HAP-1 (cell line): ENCODE results near the gene LMBR1.
"Not testable (repeated sequence)": the region's sequence is repeated elsewhere in the genome, so short reads cannot be mapped to it uniquely, and the experiment has no call there.

Experiments
- DNase-seq, 2 experiments: peaks; one replicate each; pipeline ENCODE4 v3.0.0-alpha.2; 2016 to 2020; ENCODE audit warnings: low spot score in 2 of 2
- H3K27me3 ChIP-seq: fragments of 250-450 bp; sonication (Bioruptor Pico); 2 replicates; pipeline ENCODE4 v1.5.1; 2020; ENCODE audit warnings: low read depth, mild to moderate bottlenecking, moderate library complexity
- H3K36me3 ChIP-seq: fragments of 250-450 bp; sonication (Bioruptor Pico); replicated peaks from 2 replicates; pipeline ENCODE4 v1.5.1; 2020; ENCODE audit warnings: mild to moderate bottlenecking
- H3K4me1 ChIP-seq: fragments of 250-450 bp; sonication (Bioruptor Pico); 2 replicates; pipeline ENCODE4 v1.5.1; 2020; ENCODE audit warnings: mild to moderate bottlenecking
- H3K4me3 ChIP-seq: fragments of 250-450 bp; sonication (Bioruptor Pico); 2 replicates; pipeline ENCODE4 v1.5.1; 2020; ENCODE audit warnings: mild to moderate bottlenecking, moderate library complexity
- H3K9me3 ChIP-seq: fragments of 250-450 bp; sonication (Bioruptor Pico); 2 replicates; pipeline ENCODE4 v1.5.1; 2020; ENCODE audit warnings: mild to moderate bottlenecking, moderate library complexity
- in situ Hi-C: fragments of 300-500 bp; cut with MboI; formaldehyde crosslinking; loops from 3 replicates; pipeline ENCODE4 v1.14.3; 2020; ENCODE audit warnings: low sequenced_read_pairs, inconsistent platforms, mixed read lengths

LMBR1 gene

DNA sequence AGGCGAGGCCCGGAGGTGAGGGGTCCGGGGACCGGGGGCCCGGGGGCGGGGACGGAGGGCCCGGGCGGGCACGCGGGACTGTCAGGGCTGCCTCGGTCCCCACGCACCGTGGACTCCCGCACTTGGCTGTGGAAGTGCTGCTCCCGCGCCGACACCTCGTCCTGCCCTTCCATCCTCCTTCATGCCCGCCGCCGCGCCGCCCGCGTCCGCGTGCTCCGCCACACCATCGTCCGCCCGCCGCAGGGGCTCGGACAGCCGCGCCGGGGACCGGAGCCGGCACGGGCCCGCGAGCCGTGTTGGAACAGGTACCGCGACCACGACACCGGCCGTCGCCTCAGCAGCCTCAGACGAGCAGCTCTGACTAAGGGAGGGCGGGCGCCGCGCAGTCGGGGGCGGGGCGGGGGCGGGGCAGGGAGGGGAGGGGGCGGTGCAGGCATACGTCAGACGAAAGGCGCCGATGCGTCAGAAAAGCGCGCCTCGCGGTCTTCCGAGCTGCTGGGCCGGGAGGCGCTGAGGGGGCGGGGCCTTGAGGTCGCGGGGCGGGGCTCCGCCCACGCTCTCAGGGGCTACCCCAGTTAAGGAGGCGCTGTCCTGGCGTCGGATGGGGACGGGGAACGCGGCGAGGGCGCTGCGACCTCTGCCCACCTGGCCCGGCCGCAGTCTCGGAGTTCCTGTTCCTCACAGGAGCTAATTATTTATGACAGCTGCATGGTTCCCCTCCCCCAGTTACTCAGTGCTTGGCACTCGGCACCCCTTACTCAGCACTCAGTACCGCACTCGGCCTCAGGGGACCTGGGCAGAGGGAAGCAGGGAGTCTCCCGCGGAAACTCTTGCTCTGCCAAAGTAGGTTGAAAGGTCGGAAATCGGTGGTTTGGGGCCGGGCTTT, at the start of gene LMBR1:
Gene LMBR1, minus strand, starts transcription at position 363 of the 886 bp plus-strand sequence. Its CDS starts 190 bp downstream, at position 173.
- in situ Hi-C loops, result no loop called here
- Histone ChIP-seq H3K36me3 (peaks cover 4% of the 10 kb centered on the region; the same call in 1 of the 2 replicates), H3K4me3 (peak within 1 kb of the TSS; percentile 62), H3K9me3 (no peaks in the 10 kb centered on the region; the same call in 1 of the 2 replicates), H3K27me3 (no peaks in the 10 kb centered on the region), H3K4me1 (peaks cover 3% of the 10 kb centered on the region; the same call in 1 of the 2 replicates)
- DNase-seq, result peak; percentile 79 to 94

- H3K9me3 ChIP-seq, result no peaks in the 10 kb centered on the region
- no peak overlapping the region for H3K4me3 ChIP-seq
- in situ Hi-C loops, result no loop called here
- no peaks in the 10 kb centered on the region for H3K4me1 ChIP-seq
- no peaks in the 10 kb centered on the region for H3K27me3 ChIP-seq
- no peaks in the 10 kb centered on the region for H3K36me3 ChIP-seq
- no peak for DNase-seq
Observed at GRCh38 chr7:156942708-156943090, 49.7 kb upstream of the LMBR1 start.

DNA sequence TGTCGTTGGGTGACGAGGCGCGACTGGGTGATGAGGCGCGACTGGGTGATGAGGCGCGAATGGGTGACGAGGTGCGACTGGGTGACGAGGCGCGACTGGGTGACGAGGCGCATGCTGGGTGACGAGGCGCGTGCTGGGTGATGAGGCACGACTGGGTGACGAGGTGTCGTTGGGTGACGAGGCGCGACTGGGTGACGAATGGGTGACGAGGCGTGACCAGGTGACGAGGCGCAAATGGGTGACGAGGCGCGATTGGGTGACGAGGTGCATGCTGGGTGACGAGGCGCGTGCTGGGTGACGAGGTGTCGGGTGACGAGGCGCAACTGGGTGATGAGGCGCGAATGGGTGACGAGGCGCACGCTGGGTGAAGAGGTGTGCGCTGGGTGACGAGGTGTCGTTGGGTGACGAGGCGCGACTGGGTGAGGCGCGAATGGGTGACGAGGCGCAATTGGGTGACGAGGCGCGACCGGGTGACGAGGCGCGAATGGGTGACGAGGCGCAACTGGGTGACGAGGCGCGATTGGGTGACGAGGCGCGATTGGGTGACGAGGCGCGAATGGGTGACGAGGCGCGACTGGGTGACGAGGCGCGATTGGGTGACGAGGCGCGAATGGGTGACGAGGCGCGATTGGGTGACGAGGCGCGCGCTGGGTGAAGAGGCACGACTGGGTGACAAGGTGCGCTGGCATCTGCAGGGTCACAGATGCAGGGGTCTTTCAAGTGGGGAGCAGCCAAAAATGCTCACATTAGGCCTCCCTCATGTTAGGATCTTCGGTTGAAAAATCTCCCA, 48.6 kb upstream of the LMBR1 start:
- Histone ChIP-seq H3K4me1 (no peaks in the 10 kb centered on the region), H3K36me3 (no peaks in the 10 kb centered on the region), H3K27me3 (no peaks in the 10 kb centered on the region), H3K4me3 (no peak overlapping the region), H3K9me3 (no peaks in the 10 kb centered on the region)
- in situ Hi-C loops, result no loop called here
- no peak for DNase-seq

DNA sequence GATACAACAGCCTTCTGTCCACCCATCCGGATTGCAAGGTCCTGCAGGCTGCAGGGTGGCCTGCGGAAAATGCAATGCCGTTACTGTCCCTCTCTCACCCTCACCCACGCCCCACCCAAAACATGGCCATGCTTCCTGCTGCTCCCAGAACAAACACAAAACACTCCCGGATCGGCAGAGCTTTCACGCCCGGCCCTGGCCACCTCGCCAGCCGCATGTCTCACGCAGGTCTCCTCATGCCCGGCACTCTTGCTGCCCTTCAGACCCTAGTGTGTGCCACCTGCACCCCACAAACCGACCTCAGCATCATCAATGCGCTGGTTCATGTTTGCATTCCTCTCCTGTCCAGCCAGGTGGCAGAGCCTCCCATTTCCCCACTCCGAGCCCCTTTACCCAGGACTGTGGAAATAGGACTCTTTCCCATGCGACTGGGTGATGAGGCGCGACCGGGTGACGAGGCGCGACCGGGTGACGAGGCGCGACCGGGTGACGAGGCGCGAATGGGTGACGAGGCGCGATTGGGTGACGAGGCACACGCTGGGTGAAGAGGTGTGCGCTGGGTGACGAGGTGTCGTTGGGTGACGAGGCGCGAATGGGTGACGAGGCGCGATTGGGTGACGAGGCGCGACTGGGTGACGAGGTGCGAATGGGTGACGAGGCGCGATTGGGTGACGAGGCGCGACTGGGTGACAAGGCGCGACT, 47.6 kb upstream of the LMBR1 start:
- H3K4me3 ChIP-seq, result no peak overlapping the region
- in situ Hi-C loops, result no loop called here
- DNase-seq, result no peak
- H3K9me3 ChIP-seq, result no peaks in the 10 kb centered on the region
- H3K27me3 ChIP-seq, result no peaks in the 10 kb centered on the region
- H3K36me3 ChIP-seq, result no peaks in the 10 kb centered on the region
- no peaks in the 10 kb centered on the region for H3K4me1 ChIP-seq

DNA sequence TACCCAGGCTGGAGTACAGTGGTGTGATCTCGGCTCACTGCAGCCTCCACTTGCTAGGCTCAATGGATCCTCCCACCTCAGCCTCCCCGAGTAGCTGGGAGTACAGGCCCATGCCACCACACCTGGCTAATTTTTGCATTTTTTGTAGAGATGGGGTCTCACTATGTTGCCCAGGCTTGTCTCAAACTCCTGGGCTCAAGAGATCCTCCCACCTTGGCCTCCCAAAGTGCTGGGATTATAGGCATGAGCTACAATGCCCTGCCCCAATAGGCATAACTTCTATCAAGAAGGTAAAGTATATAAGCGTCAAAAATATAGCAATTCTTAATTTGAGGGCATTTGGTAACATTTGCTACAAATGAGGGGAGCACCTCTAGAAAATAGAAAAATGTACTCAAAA, 43.8 kb upstream of the LMBR1 start:
- DNase-seq, in situ Hi-C loops, H3K9me3 ChIP-seq, H3K4me3 ChIP-seq, H3K36me3 ChIP-seq, H3K4me1 ChIP-seq, H3K27me3 ChIP-seq: not testable (repeated sequence)

DNA sequence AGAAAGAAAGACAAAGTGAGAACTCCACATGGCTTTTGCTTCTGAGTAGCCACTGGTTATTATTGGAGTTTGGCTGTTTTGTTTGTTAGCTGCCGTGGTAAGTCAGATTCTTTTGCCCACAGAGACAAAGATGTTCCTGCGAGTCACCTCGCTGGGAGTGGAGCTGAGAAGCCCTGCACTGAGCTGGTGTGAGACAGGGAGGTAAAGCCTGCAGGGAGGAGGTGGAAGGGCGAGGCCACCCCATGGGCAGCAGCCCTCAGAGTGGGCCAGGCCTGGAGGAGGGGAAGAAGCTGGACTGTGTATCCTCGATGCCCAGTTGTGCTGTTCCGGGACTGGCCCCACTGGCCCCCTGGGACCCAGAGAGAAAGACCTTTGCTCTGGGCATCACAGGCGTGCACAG, 42.3 kb upstream of the LMBR1 start:
- no peaks in the 10 kb centered on the region for H3K9me3 ChIP-seq
- in situ Hi-C loops, result no loop called here
- no peak overlapping the region for H3K4me3 ChIP-seq
- no peak for DNase-seq
- no peaks in the 10 kb centered on the region for H3K27me3 ChIP-seq
- H3K36me3 ChIP-seq, result no peaks in the 10 kb centered on the region
- no peaks in the 10 kb centered on the region for H3K4me1 ChIP-seq

GRCh38 chr7:156932006-156932405, 39.0 kb upstream of the LMBR1 start:
- no peak overlapping the region for H3K4me3 ChIP-seq
- no peaks in the 10 kb centered on the region for H3K27me3 ChIP-seq
- in situ Hi-C loops, result no loop called here
- no peaks in the 10 kb centered on the region for H3K36me3 ChIP-seq
- H3K4me1 ChIP-seq, result no peaks in the 10 kb centered on the region
- DNase-seq, result no peak
- no peaks in the 10 kb centered on the region for H3K9me3 ChIP-seq

- no peaks in the 10 kb centered on the region for H3K9me3 ChIP-seq
- no peak for DNase-seq
- no peaks in the 10 kb centered on the region for H3K36me3 ChIP-seq
- no peaks in the 10 kb centered on the region for H3K27me3 ChIP-seq
- no peak overlapping the region for H3K4me3 ChIP-seq
- in situ Hi-C loops, result no loop called here
- no peaks in the 10 kb centered on the region for H3K4me1 ChIP-seq
Observed at GRCh38 chr7:156929789-156930539, 37.0 kb upstream of the LMBR1 start.

DNA sequence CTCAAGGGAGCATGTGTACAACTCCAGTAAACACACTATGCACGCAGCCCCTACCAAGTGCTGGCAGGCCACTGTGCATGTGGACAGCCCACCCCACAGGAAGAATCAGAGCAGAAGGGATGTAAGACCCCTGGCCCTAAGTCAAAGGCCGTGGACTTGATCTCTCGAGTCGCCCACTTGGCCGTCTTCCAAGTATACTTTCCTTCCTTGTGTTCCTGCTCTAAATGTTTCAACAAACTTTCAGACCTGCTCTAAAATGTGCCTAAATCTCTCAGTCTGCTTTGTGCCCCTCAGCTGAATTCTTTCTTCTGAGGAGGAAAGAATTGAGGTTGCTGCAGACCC, 35.4 kb upstream of the LMBR1 start:
- no peaks in the 10 kb centered on the region for H3K36me3 ChIP-seq
- no peak overlapping the region for H3K4me3 ChIP-seq
- H3K9me3 ChIP-seq, result no peaks in the 10 kb centered on the region
- H3K27me3 ChIP-seq, result no peaks in the 10 kb centered on the region
- DNase-seq, result no peak
- H3K4me1 ChIP-seq, result no peaks in the 10 kb centered on the region
- in situ Hi-C loops, result no loop called here

- no peak overlapping the region for H3K4me3 ChIP-seq
- in situ Hi-C loops, result no loop called here
- no peaks in the 10 kb centered on the region for H3K27me3 ChIP-seq
- no peak for DNase-seq
- no peaks in the 10 kb centered on the region for H3K36me3 ChIP-seq
- no peaks in the 10 kb centered on the region for H3K9me3 ChIP-seq
- no peaks in the 10 kb centered on the region for H3K4me1 ChIP-seq
Observed at GRCh38 chr7:156927571-156928405, 34.8 kb upstream of the LMBR1 start.

- DNase-seq, H3K4me3 ChIP-seq, H3K4me1 ChIP-seq, H3K9me3 ChIP-seq, H3K27me3 ChIP-seq, H3K36me3 ChIP-seq, in situ Hi-C loops: not testable (repeated sequence)
Observed at GRCh38 chr7:156925821-156926220, 32.8 kb upstream of the LMBR1 start.

DNA sequence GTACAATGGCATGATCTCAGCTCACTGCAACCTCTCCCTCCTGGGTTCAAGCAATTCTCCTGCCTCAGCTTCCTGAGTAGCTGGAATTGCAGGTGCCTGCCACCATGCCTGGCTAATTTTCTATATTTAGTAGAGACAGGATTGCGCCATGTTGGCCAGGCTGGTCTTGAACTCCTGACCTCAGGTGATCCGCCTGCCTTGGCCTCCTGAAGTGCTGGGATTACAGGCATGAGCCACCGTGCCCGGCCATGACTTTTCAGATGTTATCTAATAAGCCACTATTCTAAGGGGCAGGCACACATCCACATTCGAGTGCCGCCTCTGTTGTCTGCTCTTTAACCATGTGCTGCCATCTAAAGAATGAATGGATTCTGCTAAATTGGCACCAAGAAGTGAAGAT, 29.3 kb upstream of the LMBR1 start:
- H3K9me3 ChIP-seq, DNase-seq, H3K36me3 ChIP-seq, H3K4me3 ChIP-seq, in situ Hi-C loops, H3K27me3 ChIP-seq, H3K4me1 ChIP-seq: not testable (repeated sequence)
